Hematopoietic multipotent progenitor cell (in vitro differentiated cells): ENCODE measurements around the gene SLC66A1. TPM values are rescaled to one million over a fixed set of nuclear protein-coding genes. Genes with fewer than 3 reads are reported as not detected.
A peak's percentile ranks its signal among the peaks of the same experiment; 100 is the strongest.

ENCODE experiments used
- DNase-seq, 3 donors: peaks; one replicate each; pipeline ENCODE4 v3.0.0-alpha.2; 2011 to 2015; ENCODE audit warnings: low read depth in 2 of 3, low spot score in 2 of 3
- total RNA-seq: library from RNA; depleted of rRNA; stranded (reverse); fragments of >200 nt; gene quantifications from one replicate; pipeline ENCODE4 v1.2.3, GENCODE V29; 2012

Gene SLC66A1
- total RNA-seq, 1 donor, result 21.5 TPM

GRCh38 chr1:19324665-19324990 is 12.5 kb downstream of the SLC66A1 start:
- no peak for DNase-seq

- peak in 2 of 3 donors; percentile 58 to 61 for DNase-seq
Measured at GRCh38 chr1:19325368-19325957, 13.3 kb downstream of the SLC66A1 start.

DNA sequence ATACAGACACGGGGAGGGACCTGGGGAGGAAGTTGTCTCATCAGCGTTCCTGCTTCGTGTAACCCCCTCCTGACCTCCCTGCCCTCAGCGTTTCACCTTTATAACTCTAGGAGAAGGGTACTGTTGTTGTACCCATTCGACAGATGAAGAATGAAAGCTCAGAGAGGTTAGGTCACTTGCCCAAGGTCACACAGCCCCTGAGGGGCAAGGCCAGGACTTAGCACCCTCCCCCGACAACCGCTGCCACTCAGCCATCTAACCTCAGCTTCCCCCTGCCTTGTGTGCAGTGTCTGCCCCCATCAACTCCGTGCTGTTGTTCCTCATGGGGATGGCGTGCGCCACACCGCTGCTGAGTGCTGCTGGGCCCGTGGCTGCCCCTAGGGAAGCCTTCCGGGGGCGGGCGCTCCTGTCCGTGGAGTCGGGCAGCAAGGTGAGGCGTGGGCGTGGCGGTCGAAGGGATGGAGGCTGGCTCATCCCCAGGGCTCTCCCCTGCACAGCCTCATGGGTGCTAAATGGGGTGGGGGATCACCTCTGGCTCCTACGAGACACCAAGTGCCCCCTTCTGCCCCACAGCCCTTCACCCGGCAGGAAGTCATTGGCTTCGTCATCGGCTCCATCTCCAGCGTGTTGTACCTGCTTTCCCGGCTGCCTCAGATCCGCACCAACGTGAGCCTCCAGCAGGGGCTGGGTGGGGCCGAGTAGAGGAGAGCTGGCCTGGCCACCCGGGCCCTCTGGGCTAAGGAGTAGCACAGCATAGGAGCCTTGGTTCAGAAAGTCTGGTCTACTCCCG is 14.0 kb downstream of the SLC66A1 start:
- peak in 1 of 3 donors; percentile 74 for DNase-seq

DNA sequence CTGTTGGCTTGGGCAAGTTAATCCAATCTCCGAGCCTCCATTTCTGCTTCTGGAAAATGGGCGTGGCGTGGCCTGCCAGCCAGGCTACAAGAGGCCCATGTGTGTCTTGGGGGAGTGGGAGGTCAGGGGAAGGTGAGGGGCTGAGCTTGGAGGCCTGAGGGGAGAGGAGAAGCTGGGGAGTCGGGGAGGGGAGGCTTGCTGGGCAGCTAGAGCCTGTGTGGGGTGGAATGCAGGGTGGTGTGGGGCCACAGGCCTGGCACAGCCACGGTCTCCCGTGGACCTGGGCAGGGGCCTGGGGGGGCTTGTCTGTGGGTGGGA is 14.6 kb downstream of the SLC66A1 start:
- no peak for DNase-seq

- no peak for DNase-seq
Measured at GRCh38 chr1:19327301-19327700, 15.2 kb downstream of the SLC66A1 start.

- DNase-seq, result no peak
Measured at GRCh38 chr1:19327736-19328135, 15.6 kb downstream of the SLC66A1 start.

- DNase-seq, result no peak
Measured at GRCh38 chr1:19328486-19328885, 16.4 kb downstream of the SLC66A1 start.

DNA sequence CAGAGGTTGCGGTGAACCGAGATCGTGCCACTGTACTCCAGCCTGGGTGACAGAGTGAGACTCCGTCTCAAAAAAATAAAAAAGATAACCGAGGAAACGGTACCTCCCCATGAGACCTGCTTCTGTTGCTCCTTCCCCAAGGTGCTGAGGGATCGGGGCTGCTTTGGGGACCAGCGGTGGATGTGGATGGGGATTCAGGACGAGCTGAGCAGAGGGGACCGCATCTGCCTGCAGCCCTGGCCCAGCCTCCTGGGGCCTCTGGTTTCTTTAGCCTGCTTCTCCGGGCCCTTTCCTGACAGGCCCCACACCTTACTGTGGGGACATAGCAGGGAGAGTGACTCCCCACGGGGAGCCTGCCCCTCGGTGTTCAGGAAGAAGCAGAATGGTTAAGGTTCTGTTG is 17.1 kb downstream of the SLC66A1 start:
- no peak for DNase-seq

DNA sequence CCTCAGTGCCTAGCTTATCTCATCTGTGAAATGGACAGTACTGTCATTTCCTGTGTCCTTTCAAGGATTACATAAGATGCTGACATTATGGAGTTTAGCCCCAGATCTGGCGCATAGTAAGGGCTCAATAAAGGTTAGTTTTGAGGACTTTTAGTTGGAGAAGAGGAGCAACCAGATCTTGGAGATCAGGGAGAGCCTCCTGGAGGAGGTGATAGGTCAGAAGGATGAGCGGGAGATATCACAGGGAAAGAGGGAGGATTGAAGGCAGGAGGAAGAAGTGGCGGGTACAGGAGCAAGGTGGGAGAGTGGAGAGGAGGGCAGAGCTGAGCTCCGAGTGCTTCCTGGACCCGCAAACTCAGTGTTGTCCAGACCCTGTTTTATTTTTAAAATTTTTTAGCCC is 17.5 kb downstream of the SLC66A1 start:
- no peak for DNase-seq

GRCh38 chr1:19330449-19331135 is 18.5 kb downstream of the SLC66A1 start:
- DNase-seq, result no peak

DNA sequence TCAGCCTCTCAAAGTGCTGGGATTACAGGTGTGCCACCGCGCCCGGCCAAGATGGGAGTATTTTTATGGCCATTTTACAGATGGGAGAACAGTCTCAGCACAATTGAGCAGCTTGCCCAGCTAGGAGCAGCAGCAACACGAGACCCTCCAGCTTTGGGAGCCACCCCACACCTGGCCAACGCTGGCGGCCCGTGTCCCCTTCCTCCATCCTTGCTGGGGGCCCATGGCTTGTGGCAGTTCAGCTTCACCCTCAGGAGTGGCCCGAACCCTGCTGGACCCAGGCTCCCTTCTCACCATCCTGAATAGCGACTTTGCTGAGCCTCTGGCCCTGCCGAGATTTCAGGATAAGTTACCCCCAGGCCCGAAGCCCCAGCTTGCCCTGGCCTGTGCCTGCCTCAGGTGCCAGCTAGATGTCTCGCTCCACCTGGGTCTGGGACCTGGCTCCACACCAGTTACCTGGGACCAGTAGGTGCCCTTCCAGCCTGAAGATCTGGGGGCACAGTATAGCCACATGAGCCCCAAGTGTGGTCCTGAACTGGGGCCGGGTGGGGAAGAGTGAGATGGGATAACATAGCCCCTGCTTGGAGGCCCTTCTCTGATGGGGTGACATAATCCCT is 19.2 kb downstream of the SLC66A1 start:
- DNase-seq, result no peak

GRCh38 chr1:19332832-19333231 is 20.7 kb downstream of the SLC66A1 start:
- no peak for DNase-seq

GRCh38 chr1:19333587-19334354 is 21.6 kb downstream of the SLC66A1 start:
- DNase-seq, result no peak

DNA sequence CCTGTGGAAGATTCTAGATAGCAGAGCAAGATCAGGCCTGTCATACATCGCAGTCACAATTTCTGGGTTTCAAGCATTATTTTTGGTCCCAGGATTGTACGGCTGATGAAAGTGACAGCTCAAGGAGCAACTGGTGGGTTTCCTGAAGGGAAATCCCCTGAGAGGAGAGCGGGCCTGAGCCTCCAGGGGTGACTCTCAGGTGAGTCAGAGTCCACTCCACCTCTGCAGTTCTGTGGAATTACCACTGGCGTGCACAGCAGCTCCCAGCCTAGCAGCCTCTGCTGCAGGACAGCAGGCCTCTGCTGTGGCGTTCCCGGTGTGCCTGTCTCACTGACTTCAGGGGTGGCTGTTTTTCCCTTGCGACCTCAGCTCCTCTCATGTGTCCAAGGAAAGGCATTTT is 24.4 kb downstream of the SLC66A1 start:
- DNase-seq, result no peak

DNA sequence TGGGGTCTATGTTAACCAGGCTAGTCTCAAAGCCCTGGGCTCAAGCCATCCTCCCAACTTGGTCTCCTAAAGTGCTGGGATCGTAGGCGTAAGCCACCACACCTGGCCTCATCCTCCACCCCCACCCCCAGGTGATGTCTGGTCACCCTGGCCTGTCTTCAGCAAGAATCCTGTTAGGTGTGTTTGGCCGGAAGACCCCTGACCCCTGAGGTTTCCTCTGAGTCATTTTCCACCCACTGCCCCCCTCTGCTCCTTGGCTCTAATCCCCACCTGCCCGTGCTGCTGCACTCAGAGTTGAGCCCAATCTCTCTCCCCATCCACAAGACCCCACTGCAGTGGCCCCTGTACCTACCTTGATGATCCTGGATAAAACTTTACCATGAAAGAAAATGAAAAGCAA is 25.2 kb downstream of the SLC66A1 start:
- no peak for DNase-seq

- no peak for DNase-seq
Measured at GRCh38 chr1:19338323-19338762, 26.2 kb downstream of the SLC66A1 start.

DNA sequence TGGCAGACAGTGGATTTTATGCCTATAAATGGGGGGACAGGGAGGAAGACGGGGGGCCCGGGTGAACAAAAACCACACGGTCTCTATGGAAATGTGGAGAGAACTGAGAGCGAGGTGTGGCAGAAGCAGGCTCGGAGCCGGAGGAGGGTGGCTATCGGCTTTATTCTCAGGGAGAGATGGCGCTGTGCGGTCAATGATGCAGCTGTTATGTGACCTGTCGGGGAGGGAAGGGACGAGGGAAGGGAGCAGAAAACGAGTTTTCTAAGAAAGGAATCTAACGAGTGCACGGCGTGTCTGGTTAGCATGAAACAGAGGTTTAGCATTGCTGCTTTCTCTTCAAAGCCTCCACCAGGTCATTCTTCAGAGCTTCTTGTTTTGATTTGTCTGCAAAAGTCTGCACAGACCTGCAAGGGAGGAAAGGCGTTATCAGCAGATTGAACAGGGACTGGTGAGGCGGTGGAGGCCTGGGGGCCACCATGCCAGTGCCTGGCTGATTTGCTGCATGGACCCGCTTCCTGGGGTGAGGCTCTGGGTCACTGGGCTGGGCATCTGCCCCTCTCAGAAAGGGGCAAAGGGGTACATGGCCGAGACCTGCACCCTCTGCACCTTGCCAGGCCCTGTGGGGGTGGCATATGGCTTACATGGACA is 27.2 kb downstream of the SLC66A1 start:
- no peak for DNase-seq

GRCh38 chr1:19340387-19340937 is 28.3 kb downstream of the SLC66A1 start:
- no peak for DNase-seq

DNA sequence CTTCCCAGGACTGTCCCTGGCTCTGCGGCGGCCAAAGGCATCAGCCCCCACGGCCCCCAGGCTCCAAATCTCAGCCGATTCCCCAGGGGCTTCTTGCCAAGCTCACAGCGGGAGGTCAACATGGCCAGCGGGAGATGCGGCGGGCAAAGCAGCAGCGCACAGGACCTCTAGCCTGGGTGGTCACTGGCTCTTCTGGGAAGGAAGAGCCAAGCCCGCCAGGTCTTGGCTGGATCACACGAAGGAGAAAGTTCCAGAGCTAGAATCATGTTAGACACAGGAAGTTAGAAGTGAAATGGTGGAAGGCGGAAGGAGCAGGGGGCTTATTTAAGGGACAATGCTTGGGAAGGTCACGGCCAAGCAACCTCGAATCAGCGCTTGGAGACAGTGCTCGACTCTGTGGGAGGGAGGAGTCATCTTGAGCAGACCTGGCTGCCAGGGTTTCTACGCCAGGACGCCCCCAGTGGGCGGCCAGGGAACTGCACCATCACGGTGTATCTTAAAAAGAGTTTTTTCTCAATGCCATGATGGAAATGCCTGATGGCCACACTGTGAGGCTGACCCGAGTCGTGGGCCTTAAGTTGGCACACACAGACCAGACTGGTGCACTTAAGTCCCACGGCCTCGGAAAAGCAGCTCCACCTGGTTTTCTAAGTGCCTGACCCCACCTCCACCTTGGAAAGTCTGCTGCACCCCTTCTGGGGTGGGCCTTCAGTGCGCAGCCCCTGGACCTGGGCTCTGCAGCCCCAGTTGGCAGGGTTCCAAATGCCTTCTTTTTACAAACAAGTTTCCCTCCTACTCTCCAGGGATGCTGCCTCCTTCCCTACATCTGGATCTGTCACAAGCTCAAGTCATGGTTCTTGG is 29.3 kb downstream of the SLC66A1 start:
- DNase-seq, result peak; percentile 46 to 73 (median 62)
